HG02623 (cell line): Measurements from ENCODE around the gene TGFBR1.
"Not testable (repeated sequence)": the region's sequence is repeated elsewhere in the genome, so short reads cannot be mapped to it uniquely, and the experiment has no call there.

Experiments
- ATAC-seq: cut with Tn5 transposase; IDR thresholded peaks from one replicate; pipeline ENCODE4 v1.9.1; 2021; ENCODE audit warnings: moderate library complexity; ENCODE audit not compliant: unreplicated experiment

The TGFBR1 gene

DNA sequence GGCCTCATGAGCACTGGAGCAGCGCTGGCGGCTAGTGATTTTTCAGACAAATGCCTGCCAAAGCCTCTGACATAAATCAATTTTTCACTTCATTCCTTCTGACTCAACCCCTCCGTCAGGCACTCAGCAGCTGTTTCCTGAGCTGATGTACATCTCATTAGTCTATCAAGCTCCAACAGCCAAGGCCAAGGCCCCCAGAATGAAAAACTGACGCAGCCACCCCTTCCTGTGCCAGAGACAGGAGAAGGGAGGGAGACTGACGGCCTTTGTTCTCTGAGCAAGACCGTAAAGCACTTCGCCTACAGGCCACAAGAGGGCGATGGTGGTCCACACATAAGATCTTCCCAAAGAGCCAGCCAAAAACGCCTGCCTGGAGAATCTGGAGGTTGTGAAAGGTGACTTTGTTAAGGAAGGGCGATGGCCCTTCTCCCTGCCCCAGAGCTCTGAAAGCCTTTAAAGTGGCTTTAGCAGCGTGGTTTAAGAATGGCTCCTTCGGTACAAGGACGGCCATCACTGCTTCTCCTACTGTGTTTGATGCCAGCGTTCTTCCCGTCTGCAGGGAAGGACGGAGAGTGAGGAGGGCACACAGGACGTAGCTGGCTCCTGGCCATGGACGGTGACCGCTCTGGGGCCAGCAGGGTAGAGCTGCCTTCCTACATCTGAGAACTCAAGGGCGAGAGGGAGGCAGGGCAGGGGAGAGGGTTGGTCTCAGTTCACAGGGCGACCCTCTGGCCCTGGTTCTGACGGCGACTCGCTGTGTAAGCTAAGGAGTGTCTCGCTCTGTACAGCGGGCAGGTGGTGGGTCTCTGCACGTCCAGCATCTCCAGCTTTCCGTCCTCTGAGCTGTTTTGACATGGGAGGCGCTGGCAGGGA is 79.8 kb downstream of the TGFBR1 start:
- no peak for ATAC-seq

DNA sequence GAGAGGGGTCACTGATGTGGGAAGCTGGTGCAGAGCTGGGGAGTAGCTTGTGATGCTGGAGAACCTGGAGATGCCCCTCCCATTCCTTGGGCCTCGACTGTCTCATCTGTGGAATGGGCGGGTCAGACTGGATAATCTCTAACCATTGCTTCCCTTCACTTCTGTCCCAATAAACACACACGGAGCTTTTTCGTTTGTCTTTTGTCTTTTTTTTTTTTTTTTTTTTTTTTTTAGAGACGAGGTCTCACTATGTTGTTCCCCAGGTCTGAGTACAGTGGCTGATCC is 80.4 kb downstream of the TGFBR1 start:
- ATAC-seq = no peak

GRCh38 chr9:99185934-99186333 is 81.0 kb downstream of the TGFBR1 start:
- ATAC-seq = no peak

- ATAC-seq = no peak
Measured at GRCh38 chr9:99187311-99187710, 82.4 kb downstream of the TGFBR1 start.

DNA sequence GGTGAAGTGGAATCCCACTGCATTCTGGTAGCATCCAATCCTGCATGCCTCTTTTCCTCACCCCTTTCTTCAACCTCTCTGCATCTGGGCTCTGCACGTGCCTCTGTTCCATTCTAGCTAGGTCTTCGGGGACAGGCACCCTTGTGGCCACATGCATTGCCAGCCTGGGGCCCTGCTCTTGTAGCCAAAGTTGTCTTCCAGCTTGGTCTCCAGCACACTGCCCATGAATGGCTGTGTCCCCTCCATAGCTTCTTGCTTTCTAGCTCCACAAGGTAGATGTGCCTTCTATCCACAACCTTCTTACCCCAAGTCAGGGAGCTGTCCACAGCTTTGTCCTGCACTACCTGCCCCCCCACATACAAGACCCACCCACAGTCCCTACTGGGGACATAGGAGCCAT is 84.3 kb downstream of the TGFBR1 start:
- ATAC-seq = no peak

- ATAC-seq = no peak
Measured at GRCh38 chr9:99189887-99190596, 85.1 kb downstream of the TGFBR1 start.

DNA sequence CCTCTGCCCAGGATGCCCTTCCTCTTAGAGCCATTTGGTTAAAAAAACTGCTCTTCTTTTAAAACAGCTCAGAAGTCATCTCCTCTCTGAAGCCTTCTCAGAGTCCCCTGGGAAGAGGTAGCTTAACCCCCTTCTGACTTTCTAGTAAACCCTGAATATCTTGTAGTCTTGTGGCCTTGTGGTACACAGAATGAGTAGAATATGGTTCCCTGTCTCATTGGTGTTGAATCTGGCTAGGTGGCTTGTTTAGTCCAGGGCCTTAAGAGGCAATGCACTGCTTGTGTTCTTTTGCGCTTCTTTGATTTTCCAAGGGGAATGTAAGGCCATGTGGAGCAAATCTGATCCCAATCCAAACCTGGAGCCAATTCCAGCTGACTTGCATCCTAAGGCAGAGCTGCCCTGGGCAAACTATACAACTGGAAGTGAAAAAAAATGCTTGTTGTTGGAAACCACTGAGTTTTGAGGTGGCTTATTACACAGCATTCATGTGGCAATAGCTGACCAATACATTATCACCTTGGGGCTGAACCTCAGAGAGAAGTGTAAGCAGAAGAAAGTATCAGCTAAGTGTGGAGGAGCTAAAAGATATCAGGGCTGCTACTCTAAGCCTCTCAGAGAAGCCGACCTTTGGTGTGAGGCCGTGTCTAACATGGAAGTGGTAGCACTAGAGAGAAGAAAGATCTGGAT is 85.8 kb downstream of the TGFBR1 start:
- ATAC-seq = no peak

- ATAC-seq = no peak
Measured at GRCh38 chr9:99192786-99193465, 88.0 kb downstream of the TGFBR1 start.

- no peak for ATAC-seq
Measured at GRCh38 chr9:99193466-99193821, 88.5 kb downstream of the TGFBR1 start.

GRCh38 chr9:99196484-99196883 is 91.6 kb downstream of the TGFBR1 start:
- not testable (repeated sequence) for ATAC-seq

- ATAC-seq = no peak
Measured at GRCh38 chr9:99197124-99197630, 92.3 kb downstream of the TGFBR1 start.

DNA sequence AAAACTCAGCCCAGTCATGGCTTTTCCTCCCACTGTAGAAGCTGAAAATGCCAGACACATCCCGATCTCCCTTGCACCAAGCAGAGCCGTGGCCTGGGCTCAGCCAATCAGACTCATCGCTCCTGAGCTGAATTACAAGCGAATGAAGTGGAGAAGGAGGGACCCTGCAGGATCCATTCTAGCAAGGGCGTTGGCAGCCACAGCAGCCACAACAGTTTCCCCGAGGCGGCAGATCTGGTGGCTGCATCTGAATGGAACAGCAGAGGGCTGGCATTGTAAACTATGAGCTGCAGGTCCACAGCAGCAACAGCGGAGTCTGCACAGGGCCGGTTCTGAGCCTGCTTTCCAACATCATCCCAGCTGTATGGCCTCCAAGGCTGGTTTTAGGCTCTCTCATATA is 93.1 kb downstream of the TGFBR1 start:
- ATAC-seq = no peak

GRCh38 chr9:99199938-99200539 is 95.1 kb downstream of the TGFBR1 start:
- ATAC-seq = no peak

DNA sequence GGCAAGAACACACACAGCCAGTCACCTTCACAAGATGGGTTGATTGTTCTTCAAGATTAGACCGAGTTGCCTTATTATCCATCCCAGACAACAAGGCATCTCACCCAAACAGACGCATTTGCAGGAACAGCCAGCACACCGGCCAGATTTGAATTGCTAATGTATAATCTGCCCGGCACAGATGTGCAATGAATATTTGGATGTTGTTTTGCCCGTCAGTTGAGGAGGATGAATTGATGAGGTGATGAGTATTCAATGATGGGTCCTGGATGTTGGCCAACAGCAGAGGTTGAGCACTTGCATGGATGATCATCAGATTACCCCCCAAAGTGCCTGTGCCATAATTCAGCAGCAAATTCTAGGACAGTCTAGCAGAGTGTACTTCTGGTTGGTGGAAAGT is 96.7 kb downstream of the TGFBR1 start:
- no peak for ATAC-seq
